GM12875 (cell line): Measurements from ENCODE around the gene SWT1.

ENCODE experiments used
- H3K4me3 ChIP-seq: one replicate; pipeline ENCODE4 v1.5.1; 2011; ENCODE audit warnings: low read depth, low read length, control low read depth
- CTCF ChIP-seq: IDR thresholded peaks from 2 replicates; pipeline ENCODE4 v1.5.1; 2011; ENCODE audit warnings: low read depth, mild to moderate bottlenecking, control low read depth, inconsistent platforms, low read length, moderate library complexity, borderline replicate concordance; ENCODE audit not compliant: insufficient read depth

SWT1 gene

DNA sequence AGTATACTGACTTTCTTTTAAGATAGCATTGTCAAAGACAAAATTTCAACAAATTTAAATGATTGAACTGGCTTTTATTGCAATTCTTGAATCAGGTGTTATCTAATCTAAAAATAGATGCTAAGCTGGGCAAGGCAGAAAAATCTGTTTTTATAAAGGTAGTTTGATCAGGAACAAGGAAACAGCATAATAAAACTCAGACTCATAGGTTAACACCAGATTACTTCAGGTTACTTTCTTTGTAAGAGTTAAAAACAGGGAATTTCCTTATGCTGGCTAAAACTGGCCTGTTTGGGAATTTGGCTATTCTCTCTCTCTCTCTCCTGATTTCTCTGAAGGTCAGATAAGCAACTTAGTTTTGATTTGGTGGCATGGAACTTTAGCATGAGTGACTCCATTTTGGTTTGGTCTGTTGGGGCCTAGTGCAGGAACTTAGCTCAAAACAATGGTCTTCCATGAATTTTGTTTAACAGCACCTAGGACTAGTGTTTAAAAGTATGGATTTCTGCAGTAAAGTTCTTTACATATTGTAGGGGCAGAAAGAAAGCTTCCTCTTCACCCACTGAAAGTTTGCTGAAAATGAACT, 184.3 kb downstream of the SWT1 start:
- H3K4me3 ChIP-seq = no peak overlapping the region
- no peak for TF ChIP-seq CTCF
